Measurements from ENCODE around the gene PPP1R15B.

Gene PPP1R15B

GRCh38 chr1:204366759-204367158 is 44.9 kb downstream of the PPP1R15B start:
- no peak for DNase-seq (ENCODE audit: low read depth)

- peak; percentile 29 for DNase-seq (ENCODE audit: low read depth)
These were observed 48.1 kb downstream of the PPP1R15B start for GRCh38 chr1:204363335-204364114.

GRCh38 chr1:204362984-204363334 is 48.7 kb downstream of the PPP1R15B start:
- DNase-seq (ENCODE audit: low read depth): no peak

- no peak for DNase-seq (ENCODE audit: low read depth)
These were observed 49.8 kb downstream of the PPP1R15B start for GRCh38 chr1:204361781-204362180.

GRCh38 chr1:204361341-204361771 is 50.3 kb downstream of the PPP1R15B start:
- no peak for DNase-seq (ENCODE audit: low read depth)

GRCh38 chr1:204360314-204360713 is 51.3 kb downstream of the PPP1R15B start:
- DNase-seq (ENCODE audit: low read depth): no peak

GRCh38 chr1:204359474-204360255 is 52.0 kb downstream of the PPP1R15B start, which contains the start of gene PLEKHA6:
Gene PLEKHA6 (minus strand): TSS chr1:204359929. CDS start chr1:204273727, 86,202 bp downstream.
- no peak for DNase-seq (ENCODE audit: low read depth)

GRCh38 chr1:204359131-204359473 is 52.5 kb downstream of the PPP1R15B start:
- no peak for DNase-seq (ENCODE audit: low read depth)

- no peak for DNase-seq (ENCODE audit: low read depth)
These were observed 53.0 kb downstream of the PPP1R15B start for GRCh38 chr1:204358605-204359004.

- no peak for DNase-seq (ENCODE audit: low read depth)
These were observed 53.8 kb downstream of the PPP1R15B start for GRCh38 chr1:204357551-204358490.

- no peak for DNase-seq (ENCODE audit: low read depth)
These were observed 54.6 kb downstream of the PPP1R15B start for GRCh38 chr1:204356997-204357396.

GRCh38 chr1:204355913-204356312 is 55.7 kb downstream of the PPP1R15B start:
- no peak for DNase-seq (ENCODE audit: low read depth)

- no peak for DNase-seq (ENCODE audit: low read depth)
These were observed 57.0 kb downstream of the PPP1R15B start for GRCh38 chr1:204354579-204354978.
